HUDEP-2 (cell line): ENCODE results near the gene SP1.
"Not testable (repeated sequence)": the region's sequence is repeated elsewhere in the genome, so short reads cannot be mapped to it uniquely, and the experiment has no call there.

Source experiments
- DNase-seq, 76 experiments: peaks; one replicate each; lab custom pipeline; 2025; ENCODE audit not compliant: unreplicated experiment in 76 of 76; lab: John Stamatoyannopoulos, UW

SP1 gene

DNA sequence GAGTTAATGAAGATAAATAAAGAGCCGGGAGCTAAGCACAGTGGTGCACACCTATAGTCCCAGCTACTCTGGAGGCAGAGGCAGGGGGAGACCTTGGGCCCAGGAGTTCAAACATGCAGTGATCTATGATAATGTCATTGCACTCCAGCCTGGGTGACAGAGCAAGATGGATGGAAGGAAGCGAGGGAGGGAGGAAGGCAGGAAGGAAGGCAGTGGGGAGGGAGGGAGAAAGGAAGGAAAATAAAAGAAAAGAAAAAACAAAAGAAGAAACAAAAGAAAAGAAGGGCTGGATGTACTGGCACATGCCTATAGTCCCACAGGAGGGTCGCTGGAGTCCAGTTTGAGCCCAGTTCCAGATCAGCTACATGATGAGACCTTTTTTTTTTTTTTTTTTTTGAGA lies 24.9 kb upstream of the SP1 start:
- no peak for DNase-seq

- DNase-seq = no peak
These were observed 21.0 kb upstream of the SP1 start for GRCh38 chr12:53358836-53359419.

DNA sequence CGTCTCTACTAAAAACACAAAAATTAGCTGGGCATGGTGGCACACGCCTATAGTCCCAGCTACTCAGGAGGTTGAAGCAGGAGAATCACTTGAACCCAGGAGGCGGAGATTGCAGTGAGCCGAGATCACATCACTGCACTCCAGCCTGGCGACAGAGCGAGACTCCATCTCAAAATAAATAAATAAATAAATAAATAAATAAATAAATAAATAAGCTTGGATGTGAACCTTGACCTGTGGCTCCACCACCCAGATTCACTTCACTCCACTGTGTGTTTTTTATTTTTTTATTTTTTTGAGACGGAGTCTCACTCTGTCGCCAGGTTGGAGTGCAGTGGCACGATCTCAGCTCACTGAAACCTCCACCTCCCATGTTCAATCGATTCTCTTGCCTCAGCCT lies 18.3 kb upstream of the SP1 start:
- DNase-seq = not testable (repeated sequence)

DNA sequence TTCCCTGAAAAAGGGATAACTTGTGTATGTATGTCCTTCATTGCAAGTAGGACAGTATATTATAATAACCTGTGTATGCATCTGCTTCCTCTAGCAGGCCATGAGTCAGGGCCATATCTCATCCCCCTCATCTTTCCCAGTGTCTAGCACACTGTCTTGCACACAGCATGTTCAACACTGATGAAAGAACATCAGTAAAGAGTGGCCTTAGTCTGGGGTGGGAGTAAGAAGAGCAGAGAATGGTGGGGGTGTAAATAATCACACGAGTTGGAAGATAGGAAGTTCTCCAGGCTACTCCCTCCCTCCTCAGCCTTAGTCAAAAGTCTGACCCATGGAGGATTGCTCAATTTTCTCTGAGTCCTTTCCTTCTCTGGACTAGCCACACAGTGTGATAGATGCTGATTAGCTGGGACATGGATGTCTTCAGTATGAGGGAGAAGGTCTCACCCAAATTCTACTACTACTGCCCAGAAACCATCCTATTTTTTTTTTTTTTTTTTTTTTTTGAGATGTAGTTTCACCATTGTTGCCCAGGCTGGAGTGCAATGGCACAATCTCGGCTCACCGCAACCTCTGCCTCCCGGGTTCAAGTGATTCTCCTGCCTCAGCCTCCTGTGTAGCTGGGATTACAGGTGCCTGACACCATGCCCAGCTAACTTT lies 14.6 kb upstream of the SP1 start:
- peak in 6 of 76 experiments; percentile 2 to 12 (median 8) for DNase-seq

DNA sequence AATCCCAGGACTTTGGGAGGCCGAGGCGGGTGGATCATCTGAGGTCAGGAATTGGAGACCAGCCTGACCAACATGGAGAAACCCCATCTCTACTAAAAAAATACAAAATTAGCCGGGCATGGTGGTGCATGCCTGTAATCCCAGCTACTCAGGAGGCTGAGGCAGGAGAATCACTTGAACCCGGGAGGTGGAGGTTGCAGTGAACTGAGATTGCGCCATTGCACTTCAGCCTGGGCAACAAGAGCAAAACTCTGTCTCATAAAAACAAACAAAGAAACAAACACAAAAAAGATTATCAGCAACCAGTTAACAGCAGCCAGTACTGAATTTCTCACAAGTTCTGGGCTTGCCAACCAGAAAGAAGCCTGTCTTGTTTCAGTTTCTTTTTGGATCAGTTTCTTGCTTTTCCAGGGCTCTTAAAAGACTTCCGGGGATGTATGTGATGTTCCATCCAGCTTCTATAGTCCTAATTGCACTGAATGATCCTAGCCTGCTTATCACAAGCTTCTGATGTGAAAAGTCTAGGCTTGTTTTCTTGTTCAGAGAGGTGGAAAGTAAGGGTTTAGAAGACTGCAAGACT lies 6.3 kb upstream of the SP1 start:
- DNase-seq = not testable (repeated sequence)

DNA sequence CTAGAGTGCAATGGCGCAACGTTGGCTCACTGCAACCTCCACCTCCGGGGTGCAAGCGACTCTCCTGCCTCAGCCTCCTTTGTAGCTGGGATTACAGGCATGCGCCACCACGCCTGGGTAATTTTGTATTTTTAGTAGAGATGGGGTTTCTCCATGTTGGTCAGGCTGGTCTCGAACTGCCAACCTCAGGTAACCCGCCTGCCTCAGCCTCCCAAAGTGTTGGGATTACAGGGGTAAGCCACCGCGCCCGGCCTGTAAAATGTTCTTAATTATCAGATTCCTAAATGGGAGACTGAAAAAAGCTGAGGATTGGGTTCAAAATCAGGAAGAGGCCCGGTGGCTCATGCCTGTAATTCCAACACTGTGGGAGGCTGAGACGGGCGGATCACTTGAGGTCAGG lies 5.7 kb upstream of the SP1 start:
- DNase-seq = not testable (repeated sequence)

- no peak for DNase-seq
These were observed 3.2 kb upstream of the SP1 start for GRCh38 chr12:53376747-53377146.

GRCh38 chr12:53378222-53378621 lies 1.8 kb upstream of the SP1 start:
- no peak for DNase-seq

DNA sequence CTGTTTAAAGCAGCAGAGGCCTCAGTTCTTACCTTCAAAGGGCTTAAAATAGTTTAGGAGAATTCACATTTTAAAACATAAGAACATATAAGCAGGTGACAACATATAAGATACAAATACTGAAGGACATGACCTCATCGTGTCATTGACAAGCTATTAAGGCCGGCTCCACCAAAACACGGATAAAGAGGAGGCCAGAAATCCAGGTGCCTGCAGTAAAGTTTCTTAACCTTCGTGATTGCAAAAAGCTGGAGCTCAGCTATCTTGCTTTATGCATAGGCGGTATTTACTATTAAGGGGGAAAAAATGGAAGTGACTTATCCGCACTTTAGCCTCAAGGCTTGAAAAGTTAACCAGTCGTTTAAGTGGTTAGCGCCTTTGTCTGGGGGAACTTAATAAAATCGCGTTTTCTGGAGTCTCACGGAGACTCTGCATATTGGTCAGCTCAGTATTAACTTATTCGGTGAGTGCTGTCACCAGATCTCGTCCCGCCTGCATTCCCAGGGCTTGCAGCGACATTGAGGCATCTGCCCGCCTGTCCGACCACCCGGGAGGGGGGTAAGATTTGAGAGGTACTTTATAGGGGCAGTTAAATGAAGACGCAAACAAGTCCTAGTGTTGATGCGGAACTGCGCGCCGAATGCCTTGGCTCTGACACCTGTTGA lies 1.1 kb upstream of the SP1 start:
- peak in 2 of 76 experiments; percentile 24 to 45 for DNase-seq

DNA sequence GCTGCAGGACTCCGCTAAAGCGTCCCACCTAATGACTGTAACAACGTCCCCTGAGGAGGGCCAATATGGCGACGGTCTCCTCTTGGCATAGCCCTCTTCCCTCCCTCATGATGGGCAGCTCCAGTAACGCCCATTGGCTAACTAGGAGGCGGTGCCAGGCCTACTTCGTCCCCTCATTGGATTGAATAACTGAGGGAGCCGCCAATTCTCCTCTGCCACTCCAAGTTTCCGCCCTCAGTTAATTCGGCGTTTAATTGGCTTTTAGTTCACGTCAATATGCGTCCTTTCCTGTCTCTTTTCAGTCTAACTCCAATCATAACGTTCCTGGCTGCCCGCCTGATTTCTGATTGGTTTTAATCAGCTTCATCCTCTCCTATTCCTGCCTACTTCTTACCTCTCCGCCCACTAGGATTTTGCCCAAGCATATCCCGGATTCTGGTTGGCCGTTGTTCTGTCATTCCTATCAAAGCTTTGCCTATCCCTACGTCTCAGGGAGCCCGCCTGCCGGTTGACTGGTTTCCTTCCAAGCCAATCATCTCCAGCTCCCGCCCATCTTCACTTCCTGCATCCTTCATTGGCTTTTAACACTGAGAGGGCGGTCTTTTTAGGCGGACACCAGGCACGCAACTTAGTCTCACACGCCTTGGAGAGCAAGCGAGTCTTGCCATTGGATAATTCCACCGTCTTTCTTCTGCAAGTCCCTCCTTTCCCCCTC lies 430 bp upstream of the SP1 start:
- peak in 75 of 76 experiments; percentile 81 to 100 (median 100) for DNase-seq

- DNase-seq = no peak
These were observed 1.1 kb downstream of the SP1 start for GRCh38 chr12:53380794-53381730.

DNA sequence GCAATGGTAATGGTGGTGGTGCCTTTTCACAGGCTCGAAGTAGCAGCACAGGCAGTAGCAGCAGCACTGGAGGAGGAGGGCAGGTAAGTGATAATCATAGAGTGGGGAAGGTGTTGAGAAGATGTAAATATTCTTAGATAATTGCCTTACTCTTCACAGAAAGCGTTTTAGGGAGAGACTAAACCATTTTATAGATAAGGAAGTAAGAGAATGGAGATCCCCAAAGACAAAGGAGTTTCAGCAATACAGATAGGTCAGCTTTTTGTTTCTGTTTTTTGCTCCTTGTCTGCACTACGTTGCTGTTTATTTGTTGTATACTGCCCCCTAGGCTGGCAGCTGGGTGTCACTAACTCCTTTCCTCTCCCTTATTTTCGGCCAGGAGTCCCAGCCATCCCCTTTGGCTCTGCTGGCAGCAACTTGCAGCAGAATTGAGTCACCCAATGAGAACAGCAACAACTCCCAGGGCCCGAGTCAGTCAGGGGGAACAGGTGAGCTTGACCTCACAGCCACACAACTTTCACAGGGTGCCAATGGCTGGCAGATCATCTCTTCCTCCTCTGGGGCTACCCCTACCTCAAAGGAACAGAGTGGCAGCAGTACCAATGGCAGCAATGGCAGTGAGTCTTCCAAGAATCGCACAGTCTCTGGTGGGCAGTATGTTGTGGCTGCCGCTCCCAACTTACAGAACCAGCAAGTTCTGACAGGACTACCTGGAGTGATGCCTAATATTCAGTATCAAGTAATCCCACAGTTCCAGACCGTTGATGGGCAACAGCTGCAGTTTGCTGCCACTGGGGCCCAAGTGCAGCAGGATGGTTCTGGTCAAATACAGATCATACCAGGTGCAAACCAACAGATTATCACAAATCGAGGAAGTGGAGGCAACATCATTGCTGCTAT lies 2.0 kb downstream of the SP1 start:
- peak in 63 of 76 experiments; percentile 8 to 73 (median 44) for DNase-seq

GRCh38 chr12:53383258-53383657 lies 3.3 kb downstream of the SP1 start:
- no peak for DNase-seq

- DNase-seq = not testable (repeated sequence)
These were observed 6.4 kb downstream of the SP1 start for GRCh38 chr12:53386381-53386780.

DNA sequence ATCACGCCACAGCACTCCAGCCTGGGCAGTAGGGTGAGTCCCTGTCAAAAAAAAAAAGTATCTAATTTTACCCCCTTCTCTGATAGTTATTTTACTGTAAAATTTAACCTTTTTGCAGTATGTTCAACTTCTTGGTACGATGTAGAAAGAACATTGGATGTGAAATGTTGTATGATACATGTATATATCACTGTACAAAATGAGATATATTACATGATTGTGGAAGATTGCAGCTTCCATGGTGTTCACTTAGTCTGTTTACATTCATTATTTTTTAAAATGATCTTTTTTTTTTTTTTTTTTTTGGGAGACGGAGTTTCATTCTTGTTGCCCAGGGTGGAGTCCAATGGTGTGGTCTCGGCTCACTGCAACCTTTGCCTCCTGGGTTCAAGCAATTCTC lies 9.0 kb downstream of the SP1 start:
- DNase-seq = no peak

GRCh38 chr12:53389702-53390101 lies 9.7 kb downstream of the SP1 start:
- DNase-seq = no peak

DNA sequence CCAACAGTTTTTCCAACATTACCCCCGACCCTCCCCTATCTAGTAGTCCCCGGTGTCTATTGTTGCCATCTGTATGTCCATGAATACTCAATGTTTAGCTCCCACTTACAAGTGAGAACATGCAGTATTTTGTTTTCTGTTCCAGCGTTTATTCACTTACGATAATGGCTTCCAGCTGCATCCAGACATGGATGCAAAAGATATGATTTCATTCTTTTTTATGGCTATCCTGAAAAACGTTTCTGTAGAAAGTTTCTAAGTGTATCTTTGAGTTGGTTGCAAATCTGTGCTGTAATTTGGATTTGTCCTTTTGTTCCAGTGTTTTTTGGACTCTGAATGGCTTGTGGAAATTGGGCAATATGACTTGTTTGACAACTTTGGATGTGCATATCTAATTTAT lies 11.7 kb downstream of the SP1 start:
- no peak for DNase-seq

- no peak for DNase-seq
These were observed 19.9 kb downstream of the SP1 start for GRCh38 chr12:53399896-53400295.

- not testable (repeated sequence) for DNase-seq
These were observed 22.4 kb downstream of the SP1 start for GRCh38 chr12:53402351-53402750.
